ENCODE measurements around the gene TMEM151B. TPM values are rescaled to one million over a fixed set of nuclear protein-coding genes. Genes with fewer than 3 reads are reported as not detected.

Gene TMEM151B
- total and polyA plus RNA-seq, 10 of the 15 experiments (the other 5 are each of a cell fraction or from before 2014, with no cell fraction given): 0.01 to 0.19 (median 0.05) TPM; not detected in 6

DNA sequence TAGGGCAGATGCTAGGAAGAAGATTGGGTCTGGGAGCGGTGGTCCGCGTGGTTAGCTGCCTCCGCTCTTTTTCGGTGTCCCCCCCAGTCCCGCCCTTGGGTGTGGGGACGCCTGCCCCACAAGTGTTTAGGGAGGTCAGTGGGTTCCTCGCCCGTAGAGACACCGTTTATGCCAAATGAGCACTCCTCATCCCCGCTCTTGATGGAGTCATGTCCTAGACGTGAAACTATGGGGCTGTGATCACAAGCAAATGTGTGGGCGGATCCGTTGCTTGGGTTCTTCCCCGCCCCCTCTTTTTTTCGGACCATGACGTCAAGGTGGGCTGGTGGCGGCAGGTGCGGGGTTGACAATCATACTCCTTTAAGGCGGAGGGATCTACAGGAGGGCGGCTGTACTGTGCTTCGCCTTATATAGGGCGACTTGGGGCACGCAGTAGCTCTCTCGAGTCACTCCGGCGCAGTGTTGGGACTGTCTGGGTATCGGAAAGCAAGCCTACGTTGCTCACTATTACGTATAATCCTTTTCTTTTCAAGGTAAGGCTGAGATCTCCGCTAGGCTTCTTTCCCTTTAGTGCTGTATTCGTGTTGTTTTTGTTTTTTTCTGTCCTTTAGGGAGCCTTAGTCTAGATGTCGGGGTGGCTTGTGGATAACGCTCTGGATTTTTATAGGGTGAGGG is 23.4 kb upstream of the TMEM151B start, which contains the start of gene HSP90AB1 (continued):
- TF ChIP-seq, protein P1, sequence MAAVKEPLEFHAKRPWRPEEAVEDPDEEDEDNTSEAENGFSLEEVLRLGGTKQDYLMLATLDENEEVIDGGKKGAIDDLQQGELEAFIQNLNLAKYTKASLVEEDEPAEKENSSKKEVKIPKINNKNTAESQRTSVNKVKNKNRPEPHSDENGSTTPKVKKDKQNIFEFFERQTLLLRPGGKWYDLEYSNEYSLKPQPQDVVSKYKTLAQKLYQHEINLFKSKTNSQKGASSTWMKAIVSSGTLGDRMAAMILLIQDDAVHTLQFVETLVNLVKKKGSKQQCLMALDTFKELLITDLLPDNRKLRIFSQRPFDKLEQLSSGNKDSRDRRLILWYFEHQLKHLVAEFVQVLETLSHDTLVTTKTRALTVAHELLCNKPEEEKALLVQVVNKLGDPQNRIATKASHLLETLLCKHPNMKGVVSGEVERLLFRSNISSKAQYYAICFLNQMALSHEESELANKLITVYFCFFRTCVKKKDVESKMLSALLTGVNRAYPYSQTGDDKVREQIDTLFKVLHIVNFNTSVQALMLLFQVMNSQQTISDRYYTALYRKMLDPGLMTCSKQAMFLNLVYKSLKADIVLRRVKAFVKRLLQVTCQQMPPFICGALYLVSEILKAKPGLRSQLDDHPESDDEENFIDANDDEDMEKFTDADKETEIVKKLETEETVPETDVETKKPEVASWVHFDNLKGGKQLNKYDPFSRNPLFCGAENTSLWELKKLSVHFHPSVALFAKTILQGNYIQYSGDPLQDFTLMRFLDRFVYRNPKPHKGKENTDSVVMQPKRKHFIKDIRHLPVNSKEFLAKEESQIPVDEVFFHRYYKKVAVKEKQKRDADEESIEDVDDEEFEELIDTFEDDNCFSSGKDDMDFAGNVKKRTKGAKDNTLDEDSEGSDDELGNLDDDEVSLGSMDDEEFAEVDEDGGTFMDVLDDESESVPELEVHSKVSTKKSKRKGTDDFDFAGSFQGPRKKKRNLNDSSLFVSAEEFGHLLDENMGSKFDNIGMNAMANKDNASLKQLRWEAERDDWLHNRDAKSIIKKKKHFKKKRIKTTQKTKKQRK (IDR thresholded peaks at IDR 0.05; ENCODE audit: low read depth, low read length): no peak
- TF ChIP-seq, protein P2, sequence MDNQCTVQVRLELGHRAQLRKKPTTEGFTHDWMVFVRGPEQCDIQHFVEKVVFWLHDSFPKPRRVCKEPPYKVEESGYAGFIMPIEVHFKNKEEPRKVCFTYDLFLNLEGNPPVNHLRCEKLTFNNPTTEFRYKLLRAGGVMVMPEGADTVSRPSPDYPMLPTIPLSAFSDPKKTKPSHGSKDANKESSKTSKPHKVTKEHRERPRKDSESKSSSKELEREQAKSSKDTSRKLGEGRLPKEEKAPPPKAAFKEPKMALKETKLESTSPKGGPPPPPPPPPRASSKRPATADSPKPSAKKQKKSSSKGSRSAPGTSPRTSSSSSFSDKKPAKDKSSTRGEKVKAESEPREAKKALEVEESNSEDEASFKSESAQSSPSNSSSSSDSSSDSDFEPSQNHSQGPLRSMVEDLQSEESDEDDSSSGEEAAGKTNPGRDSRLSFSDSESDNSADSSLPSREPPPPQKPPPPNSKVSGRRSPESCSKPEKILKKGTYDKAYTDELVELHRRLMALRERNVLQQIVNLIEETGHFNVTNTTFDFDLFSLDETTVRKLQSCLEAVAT (IDR thresholded peaks at IDR 0.05): peak; percentile 99
- TF ChIP-seq BCL11A (IDR thresholded peaks at IDR 0.05; ENCODE audit: low read depth, low read length): 0 out of 2 replicates have a peak, but pooled peaks have one; percentile 48
- TF ChIP-seq, protein P3, sequence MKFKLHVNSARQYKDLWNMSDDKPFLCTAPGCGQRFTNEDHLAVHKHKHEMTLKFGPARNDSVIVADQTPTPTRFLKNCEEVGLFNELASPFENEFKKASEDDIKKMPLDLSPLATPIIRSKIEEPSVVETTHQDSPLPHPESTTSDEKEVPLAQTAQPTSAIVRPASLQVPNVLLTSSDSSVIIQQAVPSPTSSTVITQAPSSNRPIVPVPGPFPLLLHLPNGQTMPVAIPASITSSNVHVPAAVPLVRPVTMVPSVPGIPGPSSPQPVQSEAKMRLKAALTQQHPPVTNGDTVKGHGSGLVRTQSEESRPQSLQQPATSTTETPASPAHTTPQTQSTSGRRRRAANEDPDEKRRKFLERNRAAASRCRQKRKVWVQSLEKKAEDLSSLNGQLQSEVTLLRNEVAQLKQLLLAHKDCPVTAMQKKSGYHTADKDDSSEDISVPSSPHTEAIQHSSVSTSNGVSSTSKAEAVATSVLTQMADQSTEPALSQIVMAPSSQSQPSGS (IDR thresholded peaks at IDR 0.05; ENCODE audit: low read length): peak; percentile 96
- peak; percentile 72; the same call in 1 of the 2 replicates for TF ChIP-seq LARP7 (IDR thresholded peaks at IDR 0.05)
- TF ChIP-seq, protein P4, sequence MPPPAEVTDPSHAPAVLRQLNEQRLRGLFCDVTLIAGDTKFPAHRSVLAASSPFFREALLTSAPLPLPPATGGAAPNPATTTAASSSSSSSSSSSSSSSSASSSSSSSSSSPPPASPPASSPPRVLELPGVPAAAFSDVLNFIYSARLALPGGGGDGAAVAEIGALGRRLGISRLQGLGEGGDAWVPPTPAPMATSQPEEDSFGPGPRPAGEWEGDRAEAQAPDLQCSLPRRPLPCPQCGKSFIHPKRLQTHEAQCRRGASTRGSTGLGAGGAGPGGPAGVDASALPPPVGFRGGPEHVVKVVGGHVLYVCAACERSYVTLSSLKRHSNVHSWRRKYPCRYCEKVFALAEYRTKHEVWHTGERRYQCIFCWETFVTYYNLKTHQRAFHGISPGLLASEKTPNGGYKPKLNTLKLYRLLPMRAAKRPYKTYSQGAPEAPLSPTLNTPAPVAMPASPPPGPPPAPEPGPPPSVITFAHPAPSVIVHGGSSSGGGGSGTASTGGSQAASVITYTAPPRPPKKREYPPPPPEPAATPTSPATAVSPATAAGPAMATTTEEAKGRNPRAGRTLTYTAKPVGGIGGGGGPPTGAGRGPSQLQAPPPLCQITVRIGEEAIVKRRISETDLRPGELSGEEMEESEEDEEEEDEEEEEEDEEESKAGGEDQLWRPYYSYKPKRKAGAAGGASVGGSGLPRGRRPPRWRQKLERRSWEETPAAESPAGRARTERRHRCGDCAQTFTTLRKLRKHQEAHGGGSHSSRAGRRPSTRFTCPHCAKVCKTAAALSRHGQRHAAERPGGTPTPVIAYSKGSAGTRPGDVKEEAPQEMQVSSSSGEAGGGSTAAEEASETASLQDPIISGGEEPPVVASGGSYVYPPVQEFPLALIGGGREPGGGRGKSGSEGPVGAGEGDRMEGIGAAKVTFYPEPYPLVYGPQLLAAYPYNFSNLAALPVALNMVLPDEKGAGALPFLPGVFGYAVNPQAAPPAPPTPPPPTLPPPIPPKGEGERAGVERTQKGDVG (CRISPR knock-in tag; IDR thresholded peaks at IDR 0.05): no peak
- TF ChIP-seq, protein P5, sequence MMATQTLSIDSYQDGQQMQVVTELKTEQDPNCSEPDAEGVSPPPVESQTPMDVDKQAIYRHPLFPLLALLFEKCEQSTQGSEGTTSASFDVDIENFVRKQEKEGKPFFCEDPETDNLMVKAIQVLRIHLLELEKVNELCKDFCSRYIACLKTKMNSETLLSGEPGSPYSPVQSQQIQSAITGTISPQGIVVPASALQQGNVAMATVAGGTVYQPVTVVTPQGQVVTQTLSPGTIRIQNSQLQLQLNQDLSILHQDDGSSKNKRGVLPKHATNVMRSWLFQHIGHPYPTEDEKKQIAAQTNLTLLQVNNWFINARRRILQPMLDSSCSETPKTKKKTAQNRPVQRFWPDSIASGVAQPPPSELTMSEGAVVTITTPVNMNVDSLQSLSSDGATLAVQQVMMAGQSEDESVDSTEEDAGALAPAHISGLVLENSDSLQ (IDR thresholded peaks at IDR 0.05): no peak; the same call in 1 of the 2 replicates
- TF ChIP-seq IKZF2 (IDR thresholded peaks at IDR 0.05): peak; percentile 2 to 8; a peak in 1 of 4 replicates
- TF ChIP-seq EP300 (IDR thresholded peaks at IDR 0.05; ENCODE audit: borderline replicate concordance in 1 of 2, control insufficient read depth in 1 of 2, low read depth in 2 of 2, low read length in 2 of 2): peak; percentile 24 to 57; a peak in 1 of 4 replicates
- peak; percentile 100 for TF ChIP-seq TAF1 (IDR thresholded peaks at IDR 0.05; ENCODE audit: borderline replicate concordance, low read depth, low read length)
- TF ChIP-seq, protein P6, sequence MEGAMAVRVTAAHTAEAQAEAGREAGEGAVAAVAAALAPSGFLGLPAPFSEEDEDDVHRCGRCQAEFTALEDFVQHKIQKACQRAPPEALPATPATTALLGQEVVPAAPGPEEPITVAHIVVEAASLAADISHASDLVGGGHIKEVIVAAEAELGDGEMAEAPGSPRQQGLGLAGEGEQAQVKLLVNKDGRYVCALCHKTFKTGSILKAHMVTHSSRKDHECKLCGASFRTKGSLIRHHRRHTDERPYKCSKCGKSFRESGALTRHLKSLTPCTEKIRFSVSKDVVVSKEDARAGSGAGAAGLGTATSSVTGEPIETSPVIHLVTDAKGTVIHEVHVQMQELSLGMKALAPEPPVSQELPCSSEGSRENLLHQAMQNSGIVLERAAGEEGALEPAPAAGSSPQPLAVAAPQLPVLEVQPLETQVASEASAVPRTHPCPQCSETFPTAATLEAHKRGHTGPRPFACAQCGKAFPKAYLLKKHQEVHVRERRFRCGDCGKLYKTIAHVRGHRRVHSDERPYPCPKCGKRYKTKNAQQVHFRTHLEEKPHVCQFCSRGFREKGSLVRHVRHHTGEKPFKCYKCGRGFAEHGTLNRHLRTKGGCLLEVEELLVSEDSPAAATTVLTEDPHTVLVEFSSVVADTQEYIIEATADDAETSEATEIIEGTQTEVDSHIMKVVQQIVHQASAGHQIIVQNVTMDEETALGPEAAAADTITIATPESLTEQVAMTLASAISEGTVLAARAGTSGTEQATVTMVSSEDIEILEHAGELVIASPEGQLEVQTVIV (IDR thresholded peaks at IDR 0.05; ENCODE audit: borderline replicate concordance, partially characterized antibody): peak; percentile 59
- TF ChIP-seq TARDBP (IDR thresholded peaks at IDR 0.05; ENCODE audit: borderline replicate concordance): peak; percentile 79
- TF ChIP-seq TCF7 (IDR thresholded peaks at IDR 0.05; ENCODE audit: borderline replicate concordance): peak; percentile 16; the same call in 1 of the 2 replicates
- no peak for TF ChIP-seq GATAD2B (conservative IDR thresholded peaks at IDR 0.05; ENCODE audit: low read depth)
- peak; percentile 4 for TF ChIP-seq MTA2 (IDR thresholded peaks at IDR 0.05; ENCODE audit: low read depth)

Data from GM12878 (cell line).